ENCODE results near the gene GRHPR.
A peak's percentile ranks its signal among the peaks of the same experiment; 100 is the strongest.

GRHPR gene

GRCh38 chr9:37399336-37399735 lies 23.2 kb upstream of the GRHPR start:
- no peak for DNase-seq

- no peak for DNase-seq
These were observed 17.9 kb upstream of the GRHPR start for GRCh38 chr9:37404590-37404989.

DNA sequence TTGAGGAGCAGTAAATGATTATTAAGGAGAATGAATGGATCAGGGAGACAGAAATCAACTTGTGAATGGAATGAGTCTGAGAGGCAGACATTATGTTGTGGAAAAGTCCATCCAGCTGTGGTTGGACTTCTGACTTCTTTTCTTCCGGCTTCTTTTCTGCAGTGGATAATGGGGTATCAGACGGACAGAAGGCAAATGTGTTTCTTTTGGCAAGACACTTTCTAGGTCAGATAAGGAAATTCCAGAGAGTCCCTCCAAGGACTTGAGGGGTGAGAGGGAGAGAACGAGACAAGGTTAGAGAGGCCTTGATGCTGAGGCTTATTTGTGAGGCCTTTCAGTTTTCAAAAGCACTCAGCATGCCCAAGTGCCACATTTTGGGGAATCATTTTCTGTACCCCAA lies 17.1 kb upstream of the GRHPR start:
- no peak for DNase-seq

DNA sequence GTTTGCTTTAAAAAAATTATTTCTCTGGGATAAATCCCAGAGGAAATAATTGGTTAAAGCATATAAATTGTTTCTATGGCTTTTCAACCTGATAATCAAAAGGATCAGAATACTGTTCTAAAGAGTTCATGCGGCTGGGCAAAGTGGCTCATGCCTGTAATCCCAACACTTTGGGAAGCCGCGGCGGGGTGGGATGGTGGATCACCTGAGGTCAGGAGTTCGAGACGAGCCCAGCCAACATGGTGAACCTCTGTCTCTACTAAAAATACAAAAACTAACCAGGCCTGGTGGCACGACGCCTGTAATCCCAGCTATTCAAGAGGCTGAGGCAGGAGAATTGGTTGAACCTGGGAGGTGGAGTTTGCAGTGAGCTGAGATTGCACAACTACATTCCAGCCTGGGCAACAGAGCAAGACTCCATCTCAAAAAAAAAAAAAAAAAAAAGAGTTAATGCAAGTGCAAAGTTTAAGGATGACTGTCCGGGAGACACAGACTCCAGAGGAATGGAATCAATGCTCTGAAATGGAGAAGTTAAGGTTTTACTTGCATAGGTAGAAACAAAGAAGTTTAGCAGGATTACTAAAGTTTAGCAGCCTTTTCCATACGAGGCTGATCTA lies 16.6 kb upstream of the GRHPR start:
- no peak for DNase-seq

GRCh38 chr9:37406603-37407401 lies 15.7 kb upstream of the GRHPR start:
- no peak for DNase-seq

- no peak for DNase-seq
These were observed 15.0 kb upstream of the GRHPR start for GRCh38 chr9:37407468-37407867.

DNA sequence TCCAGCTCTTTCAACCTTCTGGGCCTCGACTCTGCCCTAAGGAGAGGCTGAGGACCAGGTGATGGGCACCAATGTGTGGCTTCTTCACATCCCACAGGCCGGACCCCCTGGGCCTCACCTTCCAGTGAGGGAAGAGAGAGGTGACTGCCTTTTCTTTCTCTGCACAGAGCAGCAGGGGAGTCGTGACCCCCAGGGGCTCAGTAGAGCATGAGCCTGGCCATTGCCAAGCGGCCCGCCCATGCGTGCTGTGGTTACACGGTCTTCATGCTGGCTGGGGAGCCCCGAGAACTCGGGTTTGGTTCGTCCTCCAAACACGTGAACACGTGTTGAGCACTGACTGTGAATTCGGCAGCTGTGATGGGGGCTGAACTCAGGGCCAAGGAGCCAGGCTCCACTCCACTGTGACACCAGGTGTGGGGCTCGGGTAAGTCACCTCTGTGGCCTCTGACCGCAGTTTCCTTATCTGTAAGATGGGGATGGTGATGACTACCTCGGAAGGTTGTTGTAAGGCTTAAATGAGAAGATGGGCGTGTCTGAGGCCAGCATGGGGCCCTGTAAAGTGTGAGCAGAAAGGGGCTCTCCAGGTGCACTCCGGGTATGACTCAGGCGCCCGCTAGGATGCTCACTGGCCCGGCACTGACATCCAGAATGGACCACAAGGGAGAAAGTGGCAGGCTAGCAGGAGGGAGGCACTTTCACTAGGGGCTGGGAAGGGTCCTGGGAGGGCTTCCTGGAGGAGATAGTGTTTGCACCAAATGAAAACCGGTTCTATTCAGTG lies 13.4 kb upstream of the GRHPR start:
- DNase-seq: peak; percentile 90

- DNase-seq: no peak
These were observed 12.1 kb upstream of the GRHPR start for GRCh38 chr9:37410354-37410861.

DNA sequence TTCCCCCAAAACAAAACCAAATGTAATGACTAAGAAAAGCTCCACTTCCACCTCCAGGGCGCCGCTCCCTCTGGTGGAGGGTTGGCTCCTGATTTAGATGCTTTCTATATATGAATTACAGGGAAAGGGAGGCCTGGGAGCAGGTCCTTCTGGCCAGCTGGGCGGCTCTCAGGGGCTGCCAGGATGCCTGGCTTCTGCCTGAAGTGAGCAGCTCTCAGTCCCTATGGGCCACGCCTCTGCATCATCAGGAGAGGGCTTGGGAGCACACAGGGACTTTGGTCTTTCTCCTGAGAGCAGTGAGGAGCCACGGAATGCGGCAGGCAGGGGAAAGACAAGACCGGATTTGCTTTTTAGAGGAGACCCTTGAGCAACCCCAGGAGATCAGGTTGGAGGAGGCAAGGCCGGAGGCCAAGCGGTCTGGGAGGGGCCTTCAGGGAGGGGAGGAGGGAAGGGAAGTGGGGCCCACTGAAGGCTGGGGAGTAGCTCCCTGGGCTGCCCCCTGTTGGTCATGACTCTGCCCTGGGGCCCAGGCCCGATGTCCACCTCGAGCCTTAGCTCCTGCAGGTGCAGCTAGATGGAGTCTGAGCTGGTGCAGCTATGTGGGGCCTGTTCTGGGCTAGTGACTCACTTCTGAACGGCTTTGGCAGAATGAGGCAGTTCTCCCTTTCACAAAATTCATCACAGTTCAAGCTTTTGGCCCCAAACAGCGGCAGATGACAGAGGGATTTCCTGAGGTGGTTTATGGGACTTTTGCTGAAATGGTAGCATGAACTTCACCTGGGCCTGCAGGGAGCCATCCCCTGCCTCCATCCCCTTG lies 11.3 kb upstream of the GRHPR start:
- DNase-seq: no peak

DNA sequence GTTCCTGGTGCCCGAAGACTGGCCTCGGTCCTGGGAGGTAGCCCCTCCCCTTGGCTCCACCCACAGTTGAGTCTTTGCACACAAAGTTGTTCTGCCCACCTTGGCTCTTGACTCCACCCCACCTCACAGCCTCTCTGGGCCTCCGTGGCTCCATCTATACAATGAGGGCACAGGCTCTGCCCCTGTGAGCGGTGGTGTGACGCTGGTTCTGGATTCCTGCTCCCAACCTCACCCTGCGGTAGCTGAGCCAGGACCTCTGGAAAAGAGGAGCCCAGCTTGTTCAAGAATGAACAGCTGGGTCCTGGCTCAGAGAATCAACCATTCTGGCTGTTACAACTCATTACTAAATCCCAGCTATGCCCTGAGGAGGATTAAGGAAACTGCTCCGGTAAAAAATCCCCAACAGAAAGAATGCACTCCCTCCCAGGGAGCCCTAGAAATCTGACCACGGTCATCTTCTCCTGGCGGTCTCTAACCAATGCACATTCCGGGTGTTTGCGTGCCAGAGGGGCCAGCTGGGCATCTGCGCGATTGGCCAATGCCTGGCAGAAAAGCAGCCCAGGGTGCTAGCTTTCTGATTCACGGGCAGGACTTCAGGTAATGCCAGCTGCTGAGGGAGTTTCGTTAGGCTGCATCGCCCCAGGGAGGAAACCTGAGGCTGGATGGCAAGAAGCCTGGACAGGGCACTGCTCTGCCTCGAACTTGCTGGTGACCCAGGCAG lies 9.9 kb upstream of the GRHPR start:
- DNase-seq: no peak

- no peak for DNase-seq
These were observed 9.2 kb upstream of the GRHPR start for GRCh38 chr9:37413311-37413710.

- no peak for DNase-seq
These were observed 8.0 kb upstream of the GRHPR start for GRCh38 chr9:37414503-37414943.

DNA sequence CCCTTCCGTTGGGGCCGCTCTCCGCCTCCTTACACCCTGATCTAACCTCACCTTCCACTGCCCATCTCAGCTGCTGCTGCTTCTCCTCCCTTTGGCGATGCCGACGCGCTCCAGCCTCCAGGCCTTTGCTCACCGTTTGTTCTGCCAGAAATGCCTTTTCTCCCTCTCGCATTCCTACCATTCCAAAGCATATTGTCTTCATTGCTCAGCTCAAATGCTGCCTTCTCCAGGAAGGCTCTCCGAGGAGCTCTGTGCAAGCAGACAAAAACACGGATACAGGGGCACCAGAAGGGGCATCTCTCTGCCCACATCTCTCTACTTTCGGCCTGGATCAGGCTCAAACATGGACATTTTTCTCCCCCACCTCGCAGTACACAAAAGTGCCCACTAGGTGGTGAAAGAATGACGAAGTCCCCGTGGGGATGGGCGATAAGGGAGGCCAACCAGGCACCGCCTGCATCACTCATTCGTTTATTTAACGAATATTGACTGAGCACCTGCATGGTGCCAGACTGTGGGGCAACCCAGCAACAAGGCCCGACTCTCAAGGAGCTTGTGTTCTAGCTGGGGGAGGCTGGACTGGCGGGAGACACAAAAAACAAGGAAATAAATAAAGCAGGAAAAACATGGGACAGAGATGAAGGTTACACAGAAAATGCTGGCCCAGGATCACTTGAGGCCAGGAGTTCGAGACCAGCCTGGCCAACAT lies 7.3 kb upstream of the GRHPR start:
- DNase-seq: peak; percentile 66

DNA sequence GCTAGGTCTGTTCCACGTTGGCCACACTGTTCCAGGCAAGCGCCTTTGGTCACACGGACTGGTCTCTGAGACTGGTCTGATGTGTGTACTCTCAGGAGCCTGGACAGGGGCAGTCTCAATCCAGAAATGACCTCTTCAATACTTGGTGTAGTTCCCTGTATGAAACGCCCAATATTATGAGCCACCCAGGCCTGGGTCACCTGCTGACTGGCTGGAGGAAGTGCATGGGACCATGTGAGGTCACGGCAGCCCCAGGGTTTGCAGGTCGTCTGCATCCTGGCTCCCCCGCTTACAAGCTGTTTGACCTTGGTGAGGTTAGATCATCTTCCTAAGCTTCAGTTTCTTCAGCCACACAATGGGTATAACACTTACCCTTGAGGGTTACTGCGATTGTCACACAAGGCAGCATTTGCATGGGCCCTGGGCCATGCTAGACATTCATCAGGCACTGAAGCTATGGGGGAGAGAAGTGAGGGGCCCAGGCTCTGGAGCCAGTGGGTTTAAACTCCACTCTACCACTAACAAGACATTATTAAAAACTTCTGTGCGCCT lies 5.2 kb upstream of the GRHPR start:
- no peak for DNase-seq

DNA sequence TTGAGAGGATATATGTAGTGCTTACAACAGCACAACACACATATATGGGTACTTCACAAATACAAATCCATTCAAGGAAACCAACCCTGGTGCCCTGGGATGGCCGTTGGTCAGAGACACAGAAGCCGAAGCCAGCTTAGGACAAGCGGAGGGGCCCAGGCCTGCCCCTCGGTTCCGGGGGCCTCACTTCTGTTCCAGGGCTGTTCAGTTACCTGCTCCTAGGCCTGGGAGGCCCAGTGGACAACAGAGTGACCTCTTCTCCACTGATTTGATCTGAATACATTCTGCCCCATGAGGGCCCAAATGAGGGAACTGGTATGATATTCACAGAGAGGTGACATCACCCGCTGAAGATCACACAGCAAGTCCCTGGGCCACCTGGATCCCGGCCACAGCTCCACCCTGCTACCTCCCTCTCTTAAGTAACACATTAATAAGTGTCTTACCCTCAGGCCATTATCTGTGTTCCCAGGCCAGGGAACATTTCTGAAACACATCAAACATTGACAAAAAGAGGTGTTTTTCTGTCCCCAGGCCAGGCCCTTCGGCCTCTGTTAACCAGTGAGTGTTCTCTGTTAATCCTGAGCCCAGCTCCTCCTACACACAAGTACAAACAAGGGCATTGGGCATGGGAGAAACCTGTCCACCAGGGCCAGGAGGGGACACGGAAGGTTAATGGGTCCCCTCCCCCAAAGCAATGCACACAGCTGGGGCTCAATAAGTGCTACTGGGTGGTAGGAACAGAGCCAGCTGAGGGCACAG lies 4.5 kb upstream of the GRHPR start:
- no peak for DNase-seq

GRCh38 chr9:37419204-37419603 lies 3.3 kb upstream of the GRHPR start:
- no peak for DNase-seq

- DNase-seq: no peak
These were observed 2.0 kb upstream of the GRHPR start for GRCh38 chr9:37420271-37421215.

GRCh38 chr9:37421914-37422288 lies 595 bp upstream of the GRHPR start:
- DNase-seq: no peak

GRCh38 chr9:37423508-37423907 lies 1.0 kb downstream of the GRHPR start:
- no peak for DNase-seq
